Aorta (tissue), 5 donors: ENCODE data around the gene PDE1C. TPM values are rescaled to one million over a fixed set of nuclear protein-coding genes. Genes with fewer than 3 reads are reported as not detected.

ENCODE experiments used
- ATAC-seq: fragments of 200-7000 bp; cut with Tn5 transposase; one replicate; pipeline ENCODE4 v1.9.1; 2022; ENCODE audit warnings: moderate library complexity; ENCODE audit not compliant: low FRiP score
- DNase-seq, 2 donors: peaks; one replicate each; pipeline ENCODE4 v3.0.0-alpha.2; 2020
- H3K27ac ChIP-seq, 2 donors: one replicate each; pipeline ENCODE4 v1.5.1; 2013; ENCODE audit warnings: low read length in 2 of 2, mild to moderate bottlenecking in 2 of 2, moderate library complexity in 2 of 2, control low read depth in 1 of 2, inconsistent platforms in 1 of 2, low read depth in 1 of 2
- H3K27me3 ChIP-seq, 2 donors: one replicate each; pipeline ENCODE4 v1.6.1; 2013; ENCODE audit warnings: control low read depth in 1 of 2, low read length in 1 of 2, mild to moderate bottlenecking in 1 of 2, moderate library complexity in 1 of 2; ENCODE audit not compliant: insufficient read depth in 2 of 2, control insufficient read depth in 1 of 2
- H3K36me3 ChIP-seq, 2 donors: one replicate each; pipeline ENCODE4 v1.6.1; 2013; ENCODE audit warnings: control low read depth in 1 of 2, low read length in 1 of 2, mild to moderate bottlenecking in 1 of 2; ENCODE audit not compliant: insufficient read depth in 2 of 2, control insufficient read depth in 1 of 2
- H3K4me1 ChIP-seq, 2 donors: one replicate each; pipeline ENCODE4 v1.6.1; 2013; ENCODE audit warnings: low read length in 2 of 2, control low read depth in 1 of 2, mild to moderate bottlenecking in 1 of 2, moderate library complexity in 1 of 2; ENCODE audit not compliant: insufficient read depth in 2 of 2, control insufficient read depth in 1 of 2
- H3K4me3 ChIP-seq, 2 donors: one replicate each; pipeline ENCODE4 v1.5.1; 2013; ENCODE audit warnings: low read length in 2 of 2, control low read depth in 1 of 2, mild to moderate bottlenecking in 1 of 2
- H3K9me3 ChIP-seq: one replicate; pipeline ENCODE4 v1.6.1; 2013; ENCODE audit warnings: mild to moderate bottlenecking, low read length; ENCODE audit not compliant: control insufficient read depth
- WGBS, 2 donors: extraction: QIAGEN DNeasy Blood & Tissue Kit; methylation state at CpG; one replicate each; pipeline ENCODE4 v1.1.7; 2013; 5-methylcytosine and 5-hydroxymethylcytosine counted together
- intact Hi-C, 2 donors: fragments of 100-400 bp; cut with DNase I; formaldehyde crosslinking; loops; one replicate each; pipeline versions ENCODE4 v1.14.2 to v1.15.0; 2022
- polyA plus RNA-seq, 2 donors: library from polyadenylated mRNA; stranded (reverse); fragments of 200-250 nt; gene quantifications; one replicate each; pipeline ENCODE4 v1.2.3, GENCODE V29; 2013
- total RNA-seq, 2 donors: library from RNA; stranded (reverse); fragmentation: NEBNext Ultra II Directional; extraction: Animal tissue kit (Norgen Biotek cat#: 25700); gene quantifications; one replicate each; pipeline ENCODE4 v1.2.1, GENCODE V29; 2021
- donor health status: healthy with polysubstance abuse.
- donor health status: Bipolar disorder and iron deficiency.
- donor health status: DM: no; HTN: no; CAD: no.
- donor health status: DM: no; HTN: no; CAD: no.
- donor health status: DM: yes; HTN: yes; CAD: no.

Gene PDE1C
- total and polyA plus RNA-seq, 4 donors, result 0.84 to 7.1 (median 4.6) TPM

DNA sequence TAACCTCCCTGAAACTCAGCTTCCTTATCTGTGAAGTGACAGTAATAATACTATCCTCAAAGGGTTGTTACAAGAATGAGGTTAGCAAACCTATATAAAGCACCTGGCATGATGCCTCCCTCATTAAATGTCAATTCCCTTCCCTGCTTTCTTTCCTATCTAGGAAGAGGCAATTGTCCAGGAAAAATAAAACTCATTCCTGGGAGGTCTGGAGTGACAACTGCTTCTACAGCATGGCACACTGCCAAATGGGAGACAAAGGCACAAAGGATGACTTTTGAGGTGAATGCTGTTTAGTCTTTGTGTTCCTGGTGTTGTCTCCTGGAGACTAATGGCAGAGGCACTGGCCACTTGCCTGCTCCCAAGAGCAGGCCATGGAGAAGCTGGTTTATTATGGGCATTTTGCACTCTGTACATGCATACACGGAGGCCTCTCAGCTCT lies 32.2 kb upstream of the PDE1C start:
- WGBS, 2 donors, result 78 to 90% methylated on average over 1 of the region's 1 CpG
- Histone ChIP-seq H3K9me3 (no peaks in the 10 kb centered on the region), H3K4me3 (no peak overlapping the region), H3K27ac (no peak overlapping the region), H3K27me3 (no peaks in the 10 kb centered on the region), H3K4me1 (no peaks in the 10 kb centered on the region), H3K36me3 (no peaks in the 10 kb centered on the region)
- no peak for ATAC-seq
- intact Hi-C loops, result no loop called here
- no peak for DNase-seq

DNA sequence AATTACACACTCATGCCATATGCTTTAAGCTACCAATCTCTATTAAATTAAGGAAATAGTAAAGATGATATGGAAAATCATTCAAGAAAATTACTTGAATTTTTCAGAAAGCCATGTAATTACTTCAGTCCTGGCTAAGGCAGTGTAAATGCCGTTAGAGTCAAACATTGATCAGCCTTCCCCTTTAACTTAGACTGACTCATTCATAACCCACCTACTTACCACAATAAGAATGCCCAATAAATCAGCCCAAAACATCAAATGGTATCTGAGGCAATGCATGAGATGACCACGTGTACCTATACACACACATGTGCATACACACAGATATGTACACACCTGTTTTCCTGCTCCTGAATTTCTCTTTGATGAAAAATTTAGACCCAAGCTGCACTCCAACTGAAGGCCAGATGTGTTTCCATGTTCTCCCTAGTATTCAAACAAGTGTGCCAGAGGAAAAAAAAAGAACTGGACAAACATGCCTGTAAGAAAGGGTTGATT lies 30.2 kb upstream of the PDE1C start:
- intact Hi-C loops, result no loop called here
- WGBS, 2 donors, result 76% methylated on average over 2 of the region's 2 CpGs

DNA sequence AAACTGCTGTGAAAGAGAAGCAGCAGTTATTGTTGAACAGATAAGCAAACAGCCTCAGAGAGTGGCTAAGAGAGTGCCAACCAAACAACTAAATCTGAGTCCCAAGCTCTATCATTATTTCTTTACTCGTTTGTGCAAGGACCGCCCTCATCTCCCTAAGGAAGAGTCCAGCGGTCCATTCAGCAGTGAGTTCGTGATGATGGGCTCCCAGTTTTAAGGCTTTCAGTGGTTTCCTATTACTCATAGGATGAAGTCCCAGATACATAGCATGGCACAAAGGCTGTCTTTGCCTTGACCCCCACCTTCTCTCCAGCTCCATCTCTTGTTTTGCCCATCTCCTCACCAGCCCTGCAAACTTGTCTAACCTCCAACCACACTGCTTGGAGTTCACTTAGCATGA lies 24.3 kb upstream of the PDE1C start:
- H3K36me3 ChIP-seq, result no peaks in the 10 kb centered on the region
- no peak for DNase-seq
- intact Hi-C loops, result loop anchor here in 1 of 2 donors (5.0 kb wide), 1 partner anchor 68 kb away; no protein-coding TSS in a partner anchor
- whole genome bisulfite sequencing, 2 donors, result 82 to 92% methylated on average over 4 of the region's 4 CpGs
- H3K4me3 ChIP-seq, result no peak overlapping the region
- no peaks in the 10 kb centered on the region for H3K9me3 ChIP-seq
- peaks cover 0 to 3% of the 10 kb centered on the region in 2 donors for H3K4me1 ChIP-seq
- no peak for ATAC-seq
- no peak overlapping the region for H3K27ac ChIP-seq
- no peaks in the 10 kb centered on the region for H3K27me3 ChIP-seq

More for the DNA sequence above, 30.2 kb upstream of the PDE1C start:
- Histone ChIP-seq H3K27me3 (no peaks in the 10 kb centered on the region), H3K9me3 (no peaks in the 10 kb centered on the region), H3K36me3 (no peaks in the 10 kb centered on the region), H3K4me3 (no peak overlapping the region), H3K27ac (no peak overlapping the region), H3K4me1 (no peaks in the 10 kb centered on the region)
- ATAC-seq (no peak), DNase-seq (no peak)

DNA sequence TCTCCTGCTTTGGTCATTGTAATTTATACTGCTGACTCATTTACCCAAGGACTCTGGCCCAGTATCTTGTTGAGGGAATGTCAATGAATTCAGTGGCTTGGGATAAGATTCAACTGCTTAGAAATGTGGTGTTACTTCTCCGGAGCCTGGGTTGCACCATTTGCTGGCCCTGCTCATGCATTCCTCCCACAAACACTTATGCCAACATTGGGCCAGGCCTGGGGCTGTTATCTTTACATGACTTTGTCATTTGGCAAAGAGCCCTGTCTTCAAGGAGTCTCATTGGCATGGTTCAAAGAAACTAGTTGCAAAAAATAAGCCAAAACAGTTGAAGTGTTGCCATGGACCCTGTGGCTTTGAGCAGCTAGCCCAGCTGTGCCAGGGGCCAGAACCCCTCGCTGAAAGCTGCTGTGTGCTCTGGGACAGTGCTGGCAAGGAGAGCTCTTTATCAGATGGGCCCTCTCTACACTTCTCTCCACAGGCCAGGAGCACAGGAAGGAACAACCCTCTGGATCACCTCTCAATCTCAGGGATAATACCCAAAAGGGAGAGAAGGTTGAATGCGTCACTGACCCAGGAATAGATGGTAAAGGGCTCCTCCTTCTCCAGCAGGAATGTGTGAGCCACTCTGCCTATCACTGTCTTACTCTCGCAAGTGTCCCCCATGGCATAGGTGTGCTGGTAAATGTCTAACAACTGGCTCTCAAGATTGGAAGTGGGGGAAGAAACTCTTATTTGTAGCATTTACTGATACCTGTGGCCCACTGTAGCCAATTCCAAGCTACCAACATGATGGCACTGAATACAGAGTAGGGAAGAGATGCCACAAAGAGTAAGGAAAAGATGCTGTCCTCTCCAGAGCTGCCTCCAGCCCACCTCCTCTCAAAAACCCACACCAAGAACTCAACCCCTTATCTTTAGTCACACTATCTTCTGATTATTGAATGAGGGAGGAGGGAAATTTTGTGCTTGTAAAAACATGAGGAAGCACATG lies 23.5 kb upstream of the PDE1C start:
- H3K27ac ChIP-seq, result peak overlapping the region in 1 of 2 donors; percentile 51
- H3K27me3 ChIP-seq, result no peaks in the 10 kb centered on the region
- peaks cover 0 to 3% of the 10 kb centered on the region in 2 donors for H3K4me1 ChIP-seq
- H3K4me3 ChIP-seq, result no peak overlapping the region
- WGBS, 2 donors, result 20 to 24% methylated on average over 4 of the region's 4 CpGs
- H3K9me3 ChIP-seq, result no peaks in the 10 kb centered on the region
- no peaks in the 10 kb centered on the region for H3K36me3 ChIP-seq
- DNase-seq (peak; percentile 74 to 84), ATAC-seq (peak; percentile 44)
- intact Hi-C loops, result loop anchor here in 1 of 2 donors (5.0 kb wide), 1 partner anchor 69 kb away; no protein-coding TSS in a partner anchor

DNA sequence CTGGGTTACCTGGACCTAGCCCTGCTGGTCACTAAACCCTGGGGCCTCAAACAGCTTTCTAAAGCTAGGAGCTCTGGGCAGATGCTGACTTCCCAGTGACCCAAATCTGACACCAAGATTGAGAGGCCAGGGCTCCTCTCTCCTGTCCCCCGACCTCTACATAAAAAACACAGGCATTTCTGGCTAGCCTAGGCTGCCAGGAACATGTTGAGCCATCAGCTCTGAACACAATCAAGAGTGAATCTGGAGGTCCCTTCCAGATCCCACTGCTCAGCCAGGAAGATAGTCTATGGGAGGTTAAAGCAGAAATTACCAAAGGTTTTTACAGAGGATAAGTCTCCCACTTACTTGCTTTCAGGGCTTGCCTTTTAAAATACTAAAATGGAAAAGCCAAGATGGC lies 22.1 kb upstream of the PDE1C start:
- no peak for DNase-seq
- no peak overlapping the region for H3K27ac ChIP-seq

DNA sequence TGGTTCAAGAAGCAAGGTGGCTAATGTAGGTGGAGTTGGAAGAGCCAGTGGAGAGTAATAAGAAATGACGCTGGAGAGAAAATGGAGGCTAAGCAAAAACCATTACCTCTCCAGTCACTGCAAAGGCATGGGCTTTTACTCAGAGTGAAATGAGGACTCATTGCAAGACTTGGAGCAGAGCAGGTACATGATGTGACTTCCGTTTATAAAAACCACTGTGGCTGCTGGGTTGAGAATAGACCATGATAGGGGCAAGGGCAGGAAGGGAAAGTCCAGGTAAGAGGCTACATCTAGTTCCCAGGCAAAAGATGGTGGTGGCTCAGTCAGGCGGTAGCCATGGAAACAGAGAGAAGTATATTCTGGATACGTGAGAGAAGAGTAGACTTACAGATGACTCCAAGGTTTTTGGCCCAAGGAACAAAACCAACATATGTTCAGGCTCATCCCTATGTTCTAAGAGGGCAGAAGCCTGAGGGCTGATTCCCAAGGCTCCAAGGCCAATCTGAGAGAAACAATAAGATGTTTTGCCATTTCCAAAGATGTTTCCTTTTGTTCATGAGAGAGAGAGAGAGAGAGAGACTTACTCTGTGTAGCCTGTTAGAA lies 21.5 kb upstream of the PDE1C start:
- Histone ChIP-seq H3K36me3 (no peaks in the 10 kb centered on the region), H3K27me3 (no peaks in the 10 kb centered on the region), H3K27ac (no peak overlapping the region), H3K4me3 (no peak overlapping the region), H3K9me3 (no peaks in the 10 kb centered on the region), H3K4me1 (peaks cover 0 to 3% of the 10 kb centered on the region in 2 donors)
- DNase-seq, result no peak
- ATAC-seq, result no peak
- intact Hi-C loops, result loop anchor here in 1 of 2 donors (5.0 kb wide), 1 partner anchor 71 kb away; no protein-coding TSS in a partner anchor
- WGBS, 2 donors, result 71 to 87% methylated on average over 3 to 4 of the region's 4 CpGs

More for the DNA sequence above, 22.1 kb upstream of the PDE1C start:
- no peak for ATAC-seq
- H3K36me3 ChIP-seq, result no peaks in the 10 kb centered on the region
- no peaks in the 10 kb centered on the region for H3K9me3 ChIP-seq
- H3K27me3 ChIP-seq, result no peaks in the 10 kb centered on the region
- intact Hi-C loops, result loop anchor here in 1 of 2 donors (5.0 kb wide), 1 partner anchor 70 kb away; no protein-coding TSS in a partner anchor
- H3K4me1 ChIP-seq, result peaks cover 0 to 3% of the 10 kb centered on the region in 2 donors
- 52 to 75% methylated on average over 1 of the region's 1 CpG for WGBS, 2 donors
- H3K4me3 ChIP-seq, result no peak overlapping the region

DNA sequence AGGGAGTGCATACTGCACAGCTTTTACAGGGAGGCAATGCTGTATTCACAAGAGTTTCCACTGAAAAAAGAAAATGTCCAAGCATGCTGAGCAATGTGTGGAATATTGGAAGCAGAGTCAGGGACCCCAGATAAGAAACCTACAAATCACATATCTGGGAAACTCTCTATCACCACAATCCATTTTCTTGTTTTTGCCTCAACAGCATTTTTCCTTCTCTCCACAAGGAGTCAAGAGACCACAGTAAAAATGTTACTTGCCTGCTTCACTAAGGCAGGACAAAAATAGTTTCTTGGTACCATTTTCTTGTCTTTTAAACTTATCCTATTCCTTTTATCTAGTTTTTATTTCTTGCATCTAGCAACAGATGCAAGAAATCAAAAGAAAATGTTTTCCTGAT lies 19.5 kb upstream of the PDE1C start:
- no peaks in the 10 kb centered on the region for H3K9me3 ChIP-seq
- DNase-seq, result no peak
- intact Hi-C loops, result loop anchor here in 1 of 2 donors (5.0 kb wide), 1 partner anchor 73 kb away; no protein-coding TSS in a partner anchor
- no peak overlapping the region for H3K27ac ChIP-seq
- peaks cover 0 to 3% of the 10 kb centered on the region in 2 donors for H3K4me1 ChIP-seq
- H3K36me3 ChIP-seq, result no peaks in the 10 kb centered on the region
- no peak overlapping the region for H3K4me3 ChIP-seq
- no peak for ATAC-seq
- no peaks in the 10 kb centered on the region for H3K27me3 ChIP-seq

DNA sequence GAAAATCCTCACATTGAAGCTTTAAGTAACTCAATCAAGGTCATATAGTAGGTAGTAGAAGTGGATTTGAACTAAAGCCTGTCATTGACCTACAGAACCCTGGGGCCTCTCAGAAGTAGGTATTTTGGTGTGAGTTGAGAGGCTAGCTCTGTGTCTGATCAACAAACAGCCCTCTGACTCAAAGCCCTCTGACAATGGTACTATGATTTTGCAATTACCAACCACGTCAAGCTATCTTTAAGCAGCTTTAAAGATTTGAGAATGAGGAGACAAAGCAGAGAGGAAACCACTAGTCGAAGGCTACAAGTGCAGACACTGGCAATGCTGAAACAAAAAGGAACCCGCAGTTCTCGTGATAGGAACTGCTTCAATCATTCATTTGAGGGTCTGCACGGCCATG lies 19.0 kb upstream of the PDE1C start:
- ATAC-seq (no peak), DNase-seq (no peak)
- Histone ChIP-seq H3K27me3 (no peaks in the 10 kb centered on the region), H3K36me3 (no peaks in the 10 kb centered on the region), H3K4me1 (peaks cover 0 to 3% of the 10 kb centered on the region in 2 donors), H3K27ac (no peak overlapping the region), H3K9me3 (no peaks in the 10 kb centered on the region), H3K4me3 (no peak overlapping the region)
- WGBS, 2 donors, result 67 to 81% methylated on average over 5 of the region's 5 CpGs
- intact Hi-C loops, result no loop called here
